Parathyroid adenoma (tissue), 2 donors: Measurements from ENCODE around the gene PCCA.

ENCODE experiments used
- H2AFZ ChIP-seq: fragments of 300-600 bp; sonication (generic); one replicate; pipeline ENCODE4 v1.7.0; 2017; ENCODE audit warnings: antibody characterized with exemption, mild to moderate bottlenecking
- H3K27ac ChIP-seq: fragments of 300-600 bp; sonication (generic); one replicate; pipeline ENCODE4 v1.7.0; 2017
- H3K27me3 ChIP-seq: fragments of 300-600 bp; sonication (generic); one replicate; pipeline ENCODE4 v1.7.0; 2017; ENCODE audit warnings: low read length; ENCODE audit not compliant: control insufficient read depth, insufficient read depth
- H3K36me3 ChIP-seq: fragments of 300-600 bp; sonication (generic); one replicate; pipeline ENCODE4 v1.7.0; 2017; ENCODE audit warnings: low read length; ENCODE audit not compliant: control insufficient read depth, insufficient read depth
- H3K4me1 ChIP-seq: fragments of 300-600 bp; sonication (generic); one replicate; pipeline ENCODE4 v1.7.0; 2017; ENCODE audit warnings: control low read depth
- H3K4me2 ChIP-seq: fragments of 300-600 bp; sonication (generic); one replicate; pipeline ENCODE4 v1.7.0; 2017; ENCODE audit warnings: low read length
- H3K4me3 ChIP-seq: fragments of 300-600 bp; sonication (generic); one replicate; pipeline ENCODE4 v1.7.0; 2017; ENCODE audit warnings: low read depth, low read length
- H3K79me2 ChIP-seq: fragments of 300-600 bp; sonication (generic); one replicate; pipeline ENCODE4 v1.7.0; 2017; ENCODE audit warnings: control low read depth
- H3K9ac ChIP-seq: fragments of 300-600 bp; sonication (generic); one replicate; pipeline ENCODE4 v1.7.0; 2017; ENCODE audit warnings: mild to moderate bottlenecking
- H3K9me3 ChIP-seq: fragments of 300-600 bp; sonication (generic); one replicate; pipeline ENCODE4 v1.7.0; 2017; ENCODE audit warnings: low read length; ENCODE audit not compliant: control insufficient read depth
- TF ChIP-seq, protein P1 (sequence below): fragments of 300-600 bp; sonication (generic); IDR thresholded peaks from one replicate; pipeline ENCODE4 v1.7.0; 2017; ENCODE audit warnings: antibody characterized with exemption, mild to moderate bottlenecking
- donor health status: primary hyperparathyroidism.

Gene PCCA

GRCh38 chr13:100128838-100129237, 39.9 kb downstream of the PCCA start:
- Histone ChIP-seq H3K9ac (no peak overlapping the region), H3K4me2 (no peak overlapping the region), H3K4me3 (no peak overlapping the region), H2AFZ (no peak overlapping the region), H3K4me1 (no peaks in the 10 kb centered on the region), H3K27ac (no peak overlapping the region), H3K27me3 (no peaks in the 10 kb centered on the region), H3K9me3 (no peaks in the 10 kb centered on the region), H3K79me2 (no peaks in the 10 kb centered on the region), H3K36me3 (no peaks in the 10 kb centered on the region)
- TF ChIP-seq, protein P1, sequence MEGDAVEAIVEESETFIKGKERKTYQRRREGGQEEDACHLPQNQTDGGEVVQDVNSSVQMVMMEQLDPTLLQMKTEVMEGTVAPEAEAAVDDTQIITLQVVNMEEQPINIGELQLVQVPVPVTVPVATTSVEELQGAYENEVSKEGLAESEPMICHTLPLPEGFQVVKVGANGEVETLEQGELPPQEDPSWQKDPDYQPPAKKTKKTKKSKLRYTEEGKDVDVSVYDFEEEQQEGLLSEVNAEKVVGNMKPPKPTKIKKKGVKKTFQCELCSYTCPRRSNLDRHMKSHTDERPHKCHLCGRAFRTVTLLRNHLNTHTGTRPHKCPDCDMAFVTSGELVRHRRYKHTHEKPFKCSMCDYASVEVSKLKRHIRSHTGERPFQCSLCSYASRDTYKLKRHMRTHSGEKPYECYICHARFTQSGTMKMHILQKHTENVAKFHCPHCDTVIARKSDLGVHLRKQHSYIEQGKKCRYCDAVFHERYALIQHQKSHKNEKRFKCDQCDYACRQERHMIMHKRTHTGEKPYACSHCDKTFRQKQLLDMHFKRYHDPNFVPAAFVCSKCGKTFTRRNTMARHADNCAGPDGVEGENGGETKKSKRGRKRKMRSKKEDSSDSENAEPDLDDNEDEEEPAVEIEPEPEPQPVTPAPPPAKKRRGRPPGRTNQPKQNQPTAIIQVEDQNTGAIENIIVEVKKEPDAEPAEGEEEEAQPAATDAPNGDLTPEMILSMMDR: no peak

DNA sequence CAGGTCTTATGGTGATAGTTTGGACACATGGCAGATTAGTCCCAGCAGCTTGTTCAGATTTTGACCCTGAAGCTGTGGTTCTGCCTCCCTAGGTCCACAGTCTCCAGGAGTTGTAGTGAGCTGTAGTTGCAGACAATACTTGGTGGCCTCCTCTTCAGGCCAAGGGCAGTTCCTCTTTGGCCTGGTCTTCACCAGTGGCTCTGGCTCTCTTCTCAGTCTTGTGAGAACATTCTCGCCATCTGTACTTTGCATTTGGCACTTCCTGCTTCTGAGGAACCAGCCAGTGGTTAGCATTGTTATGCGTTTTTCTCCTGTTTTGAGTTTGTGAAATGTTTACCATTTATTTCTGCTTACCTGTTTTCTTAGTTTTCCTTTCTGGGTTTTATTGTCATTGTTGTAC, 40.7 kb downstream of the PCCA start:
- no peaks in the 10 kb centered on the region for H3K36me3 ChIP-seq
- no peak overlapping the region for H3K4me3 ChIP-seq
- no peaks in the 10 kb centered on the region for H3K27me3 ChIP-seq
- H3K4me1 ChIP-seq: no peaks in the 10 kb centered on the region
- no peaks in the 10 kb centered on the region for H3K79me2 ChIP-seq
- H3K9me3 ChIP-seq: no peaks in the 10 kb centered on the region
- no peak overlapping the region for H2AFZ ChIP-seq
- H3K9ac ChIP-seq: no peak overlapping the region
- no peak overlapping the region for H3K4me2 ChIP-seq
- no peak overlapping the region for H3K27ac ChIP-seq
- TF ChIP-seq, protein P1: no peak

- no peaks in the 10 kb centered on the region for H3K4me1 ChIP-seq
- H3K27me3 ChIP-seq: no peaks in the 10 kb centered on the region
- H3K36me3 ChIP-seq: no peaks in the 10 kb centered on the region
- no peak overlapping the region for H3K4me3 ChIP-seq
- no peak overlapping the region for H3K9ac ChIP-seq
- H3K4me2 ChIP-seq: no peak overlapping the region
- H3K9me3 ChIP-seq: no peaks in the 10 kb centered on the region
- no peaks in the 10 kb centered on the region for H3K79me2 ChIP-seq
- no peak overlapping the region for H2AFZ ChIP-seq
- no peak overlapping the region for H3K27ac ChIP-seq
- TF ChIP-seq, protein P1: no peak
Observed at GRCh38 chr13:100130092-100130491, 41.2 kb downstream of the PCCA start.

- H3K4me3 ChIP-seq: no peak overlapping the region
- H3K79me2 ChIP-seq: no peaks in the 10 kb centered on the region
- H2AFZ ChIP-seq: no peak overlapping the region
- TF ChIP-seq, protein P1: no peak
- H3K4me1 ChIP-seq: no peaks in the 10 kb centered on the region
- no peaks in the 10 kb centered on the region for H3K9me3 ChIP-seq
- no peaks in the 10 kb centered on the region for H3K27me3 ChIP-seq
- H3K9ac ChIP-seq: no peak overlapping the region
- no peak overlapping the region for H3K4me2 ChIP-seq
- no peak overlapping the region for H3K27ac ChIP-seq
- H3K36me3 ChIP-seq: no peaks in the 10 kb centered on the region
Observed at GRCh38 chr13:100130930-100131511, 42.1 kb downstream of the PCCA start.

- Histone ChIP-seq H2AFZ (no peak overlapping the region), H3K4me2 (no peak overlapping the region)
Observed at GRCh38 chr13:100131863-100132574, 43.1 kb downstream of the PCCA start.

More at GRCh38 chr13:100131863-100132574, 43.1 kb downstream of the PCCA start:
- no peaks in the 10 kb centered on the region for H3K9me3 ChIP-seq
- H3K27me3 ChIP-seq: no peaks in the 10 kb centered on the region
- H3K27ac ChIP-seq: no peak overlapping the region
- H3K4me3 ChIP-seq: no peak overlapping the region
- H3K4me1 ChIP-seq: no peaks in the 10 kb centered on the region
- H3K36me3 ChIP-seq: no peaks in the 10 kb centered on the region
- TF ChIP-seq, protein P1: no peak
- no peak overlapping the region for H3K9ac ChIP-seq
- no peaks in the 10 kb centered on the region for H3K79me2 ChIP-seq
